Common myeloid progenitor, CD34-positive (primary cell): ENCODE data around the gene CD55.

Experiments
- CTCF ChIA-PET: fragments of 350-600 bp; sonication (Branson Sonifier 250); formaldehyde crosslinking; loops from one replicate; lab custom pipeline; 2021; ENCODE audit warnings: antibody characterized with exemption; lab: Charles Lee
- POLR2A ChIA-PET: fragments of 350-600 bp; sonication (Branson Sonifier 250); formaldehyde crosslinking; loops from one replicate; lab custom pipeline; 2021; ENCODE audit warnings: antibody characterized with exemption; lab: Charles Lee
- DNase-seq, 3 donors: peaks; one replicate each; pipeline versions ENCODE4 v3.0.0 to v3.0.0-alpha.2; 2013
- H3K27ac ChIP-seq, 2 experiments: 1 replicate in 1 of 2; 2 replicates in 1 of 2; pipeline ENCODE4 v1.7.0; 2013; ENCODE audit warnings: inconsistent platforms in 2 of 2, low read length in 2 of 2, mild to moderate bottlenecking in 2 of 2, low read depth in 1 of 2, moderate library complexity in 1 of 2; ENCODE audit not compliant: severe bottlenecking in 2 of 2, insufficient read depth in 1 of 2, poor library complexity in 1 of 2
- H3K27me3 ChIP-seq, 5 experiments: replicated peaks in 2 of 5; 1 replicate in 3 of 5; 2 replicates in 2 of 5; pipeline versions ENCODE4 v1.6.1 to v1.7.0; 2013; ENCODE audit warnings: low read length in 4 of 5, mild to moderate bottlenecking in 2 of 5, moderate library complexity in 2 of 5, inconsistent platforms in 1 of 5; ENCODE audit not compliant: insufficient read depth in 5 of 5, control insufficient read depth in 4 of 5
- H3K36me3 ChIP-seq, 4 experiments: 1 replicate in 2 of 4; 2 replicates in 2 of 4; pipeline versions ENCODE4 v1.6.1 to v1.7.0; 2013; ENCODE audit warnings: low read length in 3 of 4, control low read depth in 1 of 4, mild to moderate bottlenecking in 1 of 4; ENCODE audit not compliant: control insufficient read depth in 4 of 4, insufficient read depth in 4 of 4
- H3K4me1 ChIP-seq, 4 experiments: 1 replicate in 3 of 4; 2 replicates in 1 of 4; pipeline versions ENCODE4 v1.6.1 to v1.7.1; 2013; ENCODE audit warnings: low read length in 3 of 4, mild to moderate bottlenecking in 3 of 4, control low read depth in 1 of 4, inconsistent platforms in 1 of 4, moderate library complexity in 1 of 4; ENCODE audit not compliant: control insufficient read depth in 4 of 4, insufficient read depth in 4 of 4; ENCODE audit errors: control extremely low read depth in 1 of 4
- H3K4me3 ChIP-seq, 7 experiments: 1 replicate in 4 of 7; 2 replicates in 3 of 7; pipeline versions ENCODE4 v1.5.1 to v1.7.0; 2013; ENCODE audit warnings: mild to moderate bottlenecking in 7 of 7, low read length in 6 of 7, moderate library complexity in 6 of 7, inconsistent platforms in 2 of 7, low read depth in 2 of 7, control low read depth in 1 of 7; ENCODE audit not compliant: insufficient read depth in 4 of 7, control insufficient read depth in 1 of 7; ENCODE audit errors: extremely low read depth in 1 of 7
- H3K9me3 ChIP-seq, 5 experiments: 1 replicate in 4 of 5; 2 replicates in 1 of 5; pipeline versions ENCODE4 v1.6.1 to v1.7.1; 2013; ENCODE audit warnings: low read length in 4 of 5, mild to moderate bottlenecking in 2 of 5, inconsistent platforms in 1 of 5, low read depth in 1 of 5, moderate library complexity in 1 of 5; ENCODE audit not compliant: control insufficient read depth in 4 of 5, insufficient read depth in 2 of 5; ENCODE audit errors: control extremely low read depth in 1 of 5
- WGBS: methylation state at CpG from one replicate; pipeline ENCODE4 v1.1.5; 2013; ENCODE audit not compliant: insufficient coverage; 5-methylcytosine and 5-hydroxymethylcytosine counted together

CD55 gene

DNA sequence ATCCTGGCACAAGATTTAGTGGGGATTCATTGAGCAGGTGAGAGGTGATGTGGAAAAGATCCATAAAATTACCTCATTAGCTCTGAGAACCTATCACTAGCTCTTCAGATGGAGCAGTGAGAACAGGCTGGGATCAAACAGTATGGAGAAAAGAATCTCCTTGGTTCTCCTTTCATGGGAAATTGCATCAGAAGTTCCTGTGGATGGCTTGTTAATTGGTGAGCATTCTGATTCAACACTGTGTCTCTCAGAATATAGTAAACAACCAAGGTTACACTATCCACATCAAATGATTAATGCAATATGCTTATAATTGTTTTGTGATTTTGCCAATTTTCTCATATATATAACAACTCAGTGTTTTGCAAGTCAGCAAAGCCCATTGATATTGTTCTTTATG, 8.3 kb upstream of the CD55 start:
- Histone ChIP-seq H3K9me3 (no peaks in the 10 kb centered on the region), H3K4me1 (peaks cover 30 to 66% (median 46%) of the 10 kb centered on the region in 4 experiments), H3K27me3 (no peaks in the 10 kb centered on the region), H3K4me3 (no peak overlapping the region), H3K27ac (no peak overlapping the region), H3K36me3 (no peaks in the 10 kb centered on the region)
- ChIA-PET POLR2A (no interaction called here), CTCF (no interaction called here)
- DNase-seq = no peak

DNA sequence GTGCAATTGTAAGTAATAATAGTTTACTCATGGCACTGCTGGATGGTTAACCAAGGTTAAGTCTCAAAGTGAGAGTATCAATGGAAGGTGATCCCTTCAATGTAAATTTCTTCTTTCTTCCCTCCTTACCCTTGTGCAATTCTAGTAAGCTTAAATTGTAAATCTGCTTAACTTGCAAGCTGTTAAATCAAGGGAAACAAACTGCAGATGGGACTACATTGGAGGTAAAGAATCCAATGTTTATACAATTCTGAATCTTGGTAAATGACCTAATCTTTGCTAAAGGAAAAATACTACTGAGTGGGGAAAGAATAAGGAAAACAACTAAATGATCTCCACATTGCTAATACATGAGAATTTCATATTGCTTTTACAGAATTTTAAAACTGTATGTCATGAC, 6.7 kb upstream of the CD55 start:
- Histone ChIP-seq H3K4me1 (peaks cover 28 to 54% (median 38%) of the 10 kb centered on the region in 4 experiments), H3K36me3 (no peaks in the 10 kb centered on the region), H3K27ac (no peak overlapping the region), H3K4me3 (no peak overlapping the region), H3K9me3 (no peaks in the 10 kb centered on the region), H3K27me3 (no peaks in the 10 kb centered on the region)
- CTCF ChIA-PET = no interaction called here
- POLR2A ChIA-PET = no interaction called here
- DNase-seq = no peak

DNA sequence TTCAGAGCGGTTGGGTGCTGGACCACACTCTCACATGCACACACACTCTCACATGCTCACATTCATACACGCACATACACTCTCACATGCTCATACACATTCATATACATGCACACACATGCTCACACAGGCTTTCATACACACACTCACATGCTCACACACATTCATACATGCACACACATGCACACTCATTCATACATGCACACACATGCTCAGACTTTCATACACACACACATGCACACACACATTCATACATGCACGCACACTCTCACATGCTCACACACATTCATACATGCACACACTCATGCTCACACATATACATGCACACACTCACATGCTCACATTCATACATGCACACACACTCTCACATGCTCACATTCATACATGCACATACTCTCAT, 6.0 kb upstream of the CD55 start:
- no peaks in the 10 kb centered on the region for H3K27me3 ChIP-seq
- POLR2A ChIA-PET = no interaction called here
- DNase-seq = no peak
- CTCF ChIA-PET = no interaction called here
- no peak overlapping the region for H3K4me3 ChIP-seq
- no peaks in the 10 kb centered on the region for H3K9me3 ChIP-seq
- H3K4me1 ChIP-seq = peaks cover 24 to 51% (median 35%) of the 10 kb centered on the region in 4 experiments
- no peak overlapping the region for H3K27ac ChIP-seq
- 95% methylated on average over 3 of the region's 3 CpGs for WGBS
- no peaks in the 10 kb centered on the region for H3K36me3 ChIP-seq

GRCh38 chr1:207316141-207316540, 5.3 kb upstream of the CD55 start:
- H3K36me3 ChIP-seq = no peaks in the 10 kb centered on the region
- H3K4me3 ChIP-seq = no peak overlapping the region
- H3K4me1 ChIP-seq = peaks cover 29 to 52% (median 36%) of the 10 kb centered on the region in 4 experiments
- no peaks in the 10 kb centered on the region for H3K9me3 ChIP-seq
- peak in 1 of 3 donors; percentile 39 for DNase-seq
- CTCF ChIA-PET = interaction anchor here (1.4 kb wide), 1 partner anchor 13 kb away, joined by 3 read pairs; no protein-coding TSS in a partner anchor
- no peaks in the 10 kb centered on the region for H3K27me3 ChIP-seq
- no peak overlapping the region for H3K27ac ChIP-seq
- POLR2A ChIA-PET = no interaction called here

DNA sequence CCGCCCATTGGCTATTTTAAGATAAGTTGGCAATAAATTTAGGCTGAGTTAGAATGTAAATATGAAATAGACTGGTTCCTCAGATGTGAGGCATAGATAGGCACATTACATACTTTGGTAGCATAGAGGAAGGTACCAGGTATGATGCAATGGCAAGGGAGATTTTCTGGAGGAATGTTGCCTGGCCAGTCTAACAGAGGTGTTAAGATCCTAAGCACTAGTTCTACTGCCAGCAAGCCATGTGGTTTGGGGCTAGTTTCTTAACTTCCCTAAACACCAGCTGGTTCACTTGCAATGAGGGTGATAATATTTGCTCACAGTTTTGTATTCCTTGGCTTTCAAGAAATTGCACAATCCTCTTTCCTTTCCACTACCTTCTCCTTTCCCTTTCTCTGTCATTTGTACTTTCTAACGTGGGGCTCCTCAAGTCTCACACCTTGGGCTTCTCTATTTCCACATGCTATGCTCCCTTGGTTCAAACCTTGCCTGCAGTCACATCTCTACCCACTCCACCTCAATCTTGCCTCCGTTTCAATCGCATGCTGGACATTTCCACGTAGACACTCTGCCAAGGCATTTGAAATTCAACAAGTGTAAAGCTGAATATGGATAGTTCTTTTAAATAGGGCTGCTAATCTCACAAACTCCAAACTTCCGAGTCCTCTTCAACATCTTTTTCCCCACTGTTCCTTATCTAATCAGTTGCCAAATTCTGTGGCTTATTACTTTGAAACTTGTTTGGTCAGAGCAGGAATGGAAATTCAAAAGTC, 4.7 kb upstream of the CD55 start:
- Histone ChIP-seq H3K36me3 (no peaks in the 10 kb centered on the region), H3K9me3 (no peaks in the 10 kb centered on the region), H3K4me3 (peak overlapping the region in 2 of 7 experiments; percentile 6 to 14), H3K27me3 (no peaks in the 10 kb centered on the region), H3K4me1 (peaks cover 29 to 45% (median 35%) of the 10 kb centered on the region in 4 experiments), H3K27ac (peak overlapping the region; percentile 29 to 72)
- peak; percentile 64 to 90 (median 88) for DNase-seq
- 0% methylated on average over 1 of the region's 6 CpGs for WGBS
- ChIA-PET CTCF (interaction anchor here (1.4 kb wide), 1 partner anchor 13 kb away, joined by 3 read pairs; no protein-coding TSS in a partner anchor), POLR2A (no interaction called here)

- H3K36me3 ChIP-seq = no peaks in the 10 kb centered on the region
- ChIA-PET CTCF (interaction anchor here (1.0 to 1.4 kb wide), 2 partner anchors 12 to 87 kb away, joined by 3 read pairs; no protein-coding TSS in a partner anchor), POLR2A (no interaction called here)
- peak overlapping the region in 1 of 7 experiments; percentile 4 for H3K4me3 ChIP-seq
- H3K4me1 ChIP-seq = peaks cover 29 to 46% (median 38%) of the 10 kb centered on the region in 4 experiments
- H3K27ac ChIP-seq = no peak overlapping the region
- 53% methylated on average over 2 of the region's 3 CpGs for WGBS
- no peaks in the 10 kb centered on the region for H3K9me3 ChIP-seq
- no peak for DNase-seq
- no peaks in the 10 kb centered on the region for H3K27me3 ChIP-seq
Observed at GRCh38 chr1:207317561-207317960, 3.9 kb upstream of the CD55 start.

- 100% methylated on average over 1 of the region's 3 CpGs for WGBS
- Histone ChIP-seq H3K4me1 (peaks cover 29 to 49% (median 38%) of the 10 kb centered on the region in 4 experiments), H3K9me3 (no peaks in the 10 kb centered on the region), H3K36me3 (no peaks in the 10 kb centered on the region), H3K27me3 (no peaks in the 10 kb centered on the region), H3K4me3 (no peak overlapping the region), H3K27ac (no peak overlapping the region)
- DNase-seq = peak in 1 of 3 donors; percentile 27
- ChIA-PET POLR2A (no interaction called here), CTCF (interaction anchor here (1.0 kb wide), 1 partner anchor 86 kb away, joined by 3 read pairs; no protein-coding TSS in a partner anchor)
Observed at GRCh38 chr1:207318072-207318619, 3.3 kb upstream of the CD55 start.
